HG02852 (cell line): ENCODE results near the gene SYNGR1.
"Not testable (repeated sequence)": the region's sequence is repeated elsewhere in the genome, so short reads cannot be mapped to it uniquely, and the experiment has no call there.

Source experiments
- ATAC-seq: cut with Tn5 transposase; IDR thresholded peaks from one replicate; pipeline ENCODE4 v1.9.1; 2021; ENCODE audit warnings: mild to moderate bottlenecking, moderate library complexity; ENCODE audit not compliant: unreplicated experiment

Gene SYNGR1

DNA sequence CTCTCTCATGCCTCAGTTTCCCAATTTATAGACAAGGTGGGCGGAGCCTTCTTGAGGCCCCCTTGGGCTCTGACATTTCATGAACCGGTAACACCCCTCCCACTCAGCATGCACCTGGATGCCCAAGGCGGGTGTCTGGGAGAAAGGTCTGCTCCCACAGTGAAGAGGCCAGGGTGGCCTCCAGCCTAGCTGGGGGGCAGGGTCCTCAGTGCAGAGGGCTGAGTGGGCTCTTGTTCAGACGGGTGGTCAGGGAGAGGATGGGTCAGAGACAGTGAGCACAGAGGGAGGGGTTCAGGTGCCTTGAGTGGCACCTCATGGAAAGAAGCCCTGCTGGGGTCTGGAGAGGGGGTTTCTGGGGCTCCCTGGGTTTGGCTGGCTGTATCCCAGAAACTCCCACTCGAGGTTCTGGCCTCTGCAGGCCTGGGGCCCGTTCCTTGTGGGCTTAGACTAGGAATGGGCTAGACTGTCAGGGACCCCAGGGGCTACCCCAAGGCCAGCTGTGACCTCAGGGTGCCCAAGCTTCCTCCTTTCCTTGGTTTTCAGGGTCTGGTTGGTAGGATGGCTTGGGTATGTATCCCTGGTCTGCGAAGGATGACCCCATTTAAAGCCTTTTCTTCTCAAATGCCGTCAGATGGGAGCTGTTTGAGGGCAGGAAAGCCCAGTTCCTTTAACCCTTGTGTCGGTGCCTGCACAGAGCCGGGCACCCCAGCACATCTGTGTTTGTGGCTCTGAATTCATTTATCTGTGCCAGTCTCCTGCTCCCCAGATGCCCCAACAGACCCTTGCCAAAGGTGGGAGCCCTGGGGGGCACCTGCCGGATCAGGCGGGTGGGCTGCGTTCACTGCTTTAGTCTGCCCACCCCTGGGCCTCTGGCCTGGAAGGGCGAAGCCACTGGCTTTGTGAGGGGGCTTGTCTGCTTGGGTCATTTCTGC lies 1.2 kb downstream of the SYNGR1 start:
- no peak for ATAC-seq

- no peak for ATAC-seq
Measured at GRCh38 chr22:39351689-39352214, 2.0 kb downstream of the SYNGR1 start.

- ATAC-seq, result no peak
Measured at GRCh38 chr22:39352306-39352891, 2.6 kb downstream of the SYNGR1 start.

GRCh38 chr22:39353346-39353745 lies 3.6 kb downstream of the SYNGR1 start:
- no peak for ATAC-seq

- no peak for ATAC-seq
Measured at GRCh38 chr22:39355080-39355479, 5.3 kb downstream of the SYNGR1 start.

GRCh38 chr22:39355805-39356204 lies 6.0 kb downstream of the SYNGR1 start:
- not testable (repeated sequence) for ATAC-seq

DNA sequence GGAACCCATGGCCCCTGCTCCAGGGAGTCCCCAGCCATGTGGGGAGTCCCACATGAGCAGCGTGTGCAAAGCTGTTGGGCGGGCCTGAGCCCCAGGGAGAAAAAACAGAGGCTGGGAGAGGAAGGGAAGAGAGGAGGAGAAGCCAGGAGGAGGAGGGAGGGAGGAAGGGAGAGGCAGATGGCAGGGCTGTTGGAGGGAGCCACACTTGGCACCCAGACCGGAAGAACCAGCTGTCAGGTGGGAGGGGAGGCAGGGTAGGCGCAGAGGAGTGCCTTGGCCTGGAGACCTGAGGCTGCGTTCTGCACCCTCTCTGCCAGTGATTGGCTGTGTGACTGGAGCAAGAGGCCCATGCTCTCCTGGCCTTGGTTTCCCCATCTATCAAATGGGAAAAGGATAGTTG lies 6.7 kb downstream of the SYNGR1 start:
- no peak for ATAC-seq

- ATAC-seq, result not testable (repeated sequence)
Measured at GRCh38 chr22:39357110-39358108, 7.6 kb downstream of the SYNGR1 start.

GRCh38 chr22:39358197-39358596 lies 8.4 kb downstream of the SYNGR1 start:
- ATAC-seq, result not testable (repeated sequence)

GRCh38 chr22:39359659-39360195 lies 9.9 kb downstream of the SYNGR1 start:
- ATAC-seq, result no peak

GRCh38 chr22:39360242-39360641 lies 10.5 kb downstream of the SYNGR1 start:
- no peak for ATAC-seq

DNA sequence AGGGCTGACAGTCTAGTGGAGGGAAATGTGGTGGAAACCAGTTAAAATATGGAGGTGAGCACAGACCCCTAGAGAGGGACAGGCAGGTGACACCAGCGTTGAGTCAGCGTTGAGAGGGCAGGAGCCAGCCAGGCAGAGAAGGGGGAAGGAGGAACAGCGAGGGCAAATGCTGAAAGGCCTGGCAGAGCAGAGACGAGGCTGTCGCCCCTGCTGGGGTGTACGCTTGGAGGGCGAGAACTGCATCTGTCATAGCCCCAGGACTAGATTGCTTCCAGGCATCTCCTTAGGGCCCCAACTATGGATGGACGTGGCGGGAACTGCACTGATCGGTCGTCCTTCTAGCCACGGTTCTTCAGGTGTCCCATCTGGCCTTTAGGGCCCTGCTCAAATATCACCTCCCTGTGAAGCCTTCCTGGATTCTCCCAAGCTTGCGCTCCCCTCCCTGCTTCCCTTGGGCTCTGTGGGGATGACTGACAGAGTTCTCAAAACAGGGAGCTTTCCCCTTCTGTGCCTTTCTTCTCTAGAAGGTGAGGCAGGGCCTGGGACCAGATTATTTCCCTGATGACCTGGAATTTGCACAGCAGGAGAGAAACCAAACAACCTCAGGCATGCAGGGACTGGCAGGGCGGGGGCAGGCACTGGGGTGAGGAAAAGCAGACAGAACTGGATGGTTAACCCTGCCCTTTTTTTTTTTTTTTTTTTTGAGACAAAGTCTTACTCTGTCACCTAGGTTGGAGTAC lies 11.1 kb downstream of the SYNGR1 start:
- no peak for ATAC-seq

- no peak for ATAC-seq
Measured at GRCh38 chr22:39361496-39361895, 11.7 kb downstream of the SYNGR1 start.

GRCh38 chr22:39362271-39362670 lies 12.5 kb downstream of the SYNGR1 start:
- ATAC-seq, result no peak

- ATAC-seq, result no peak
Measured at GRCh38 chr22:39362932-39363331, 13.1 kb downstream of the SYNGR1 start.

GRCh38 chr22:39363751-39364515 lies 14.1 kb downstream of the SYNGR1 start:
- ATAC-seq, result no peak

- ATAC-seq, result no peak
Measured at GRCh38 chr22:39364714-39365491, 15.1 kb downstream of the SYNGR1 start.

DNA sequence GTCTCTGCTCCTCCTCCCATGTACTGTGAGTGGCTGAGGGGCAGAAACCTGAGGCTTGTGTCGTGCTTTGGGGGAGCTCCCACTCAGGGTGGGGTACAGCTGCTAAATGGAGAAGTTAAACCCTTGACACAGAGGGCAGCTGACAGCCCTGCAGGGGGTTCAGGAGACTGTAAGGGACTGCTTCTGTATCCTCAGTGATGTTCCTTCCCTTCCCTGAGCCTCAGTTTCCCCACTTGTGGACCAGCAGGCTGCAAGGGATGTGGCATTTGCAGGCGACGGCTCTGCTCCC lies 15.6 kb downstream of the SYNGR1 start:
- ATAC-seq, result no peak

- no peak for ATAC-seq
Measured at GRCh38 chr22:39367035-39367434, 17.2 kb downstream of the SYNGR1 start.
